B cell (primary cell): ENCODE results near the gene LARGE1.

ENCODE experiments used
- EZH2 ChIP-seq: IDR thresholded peaks from 2 replicates; pipeline ENCODE4 v1.6.1; 2012; ENCODE audit warnings: borderline replicate concordance, low read depth, mild to moderate bottlenecking, moderate library complexity, low read length; ENCODE audit not compliant: insufficient read depth, poor library complexity, severe bottlenecking
- TF ChIP-seq, protein P1 (sequence below): fragments of 200-600 bp; IDR thresholded peaks from one replicate; pipeline ENCODE4 v1.8.0; 2022; ENCODE audit warnings: antibody characterized with exemption, mild to moderate bottlenecking

DNA sequence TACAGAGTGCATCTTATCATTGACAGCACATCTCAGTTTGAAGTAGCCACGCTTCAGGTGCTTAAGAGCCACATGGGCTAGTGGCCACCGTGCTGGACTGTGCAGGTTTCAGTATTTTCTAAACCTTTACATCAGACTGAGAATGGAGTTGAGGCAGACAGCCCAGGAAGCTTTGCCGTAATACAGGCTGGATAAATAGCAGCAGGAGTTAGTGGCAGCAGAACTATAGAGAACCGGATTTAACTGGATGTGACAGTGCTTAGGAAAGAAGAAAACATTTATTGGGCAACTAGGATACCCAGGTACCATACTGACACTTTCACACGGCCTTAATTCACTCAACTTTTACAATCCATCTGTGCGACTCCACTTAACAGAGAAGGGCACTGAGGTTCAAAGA lies 145.5 kb downstream of the LARGE1 start:
- TF ChIP-seq, protein P1, sequence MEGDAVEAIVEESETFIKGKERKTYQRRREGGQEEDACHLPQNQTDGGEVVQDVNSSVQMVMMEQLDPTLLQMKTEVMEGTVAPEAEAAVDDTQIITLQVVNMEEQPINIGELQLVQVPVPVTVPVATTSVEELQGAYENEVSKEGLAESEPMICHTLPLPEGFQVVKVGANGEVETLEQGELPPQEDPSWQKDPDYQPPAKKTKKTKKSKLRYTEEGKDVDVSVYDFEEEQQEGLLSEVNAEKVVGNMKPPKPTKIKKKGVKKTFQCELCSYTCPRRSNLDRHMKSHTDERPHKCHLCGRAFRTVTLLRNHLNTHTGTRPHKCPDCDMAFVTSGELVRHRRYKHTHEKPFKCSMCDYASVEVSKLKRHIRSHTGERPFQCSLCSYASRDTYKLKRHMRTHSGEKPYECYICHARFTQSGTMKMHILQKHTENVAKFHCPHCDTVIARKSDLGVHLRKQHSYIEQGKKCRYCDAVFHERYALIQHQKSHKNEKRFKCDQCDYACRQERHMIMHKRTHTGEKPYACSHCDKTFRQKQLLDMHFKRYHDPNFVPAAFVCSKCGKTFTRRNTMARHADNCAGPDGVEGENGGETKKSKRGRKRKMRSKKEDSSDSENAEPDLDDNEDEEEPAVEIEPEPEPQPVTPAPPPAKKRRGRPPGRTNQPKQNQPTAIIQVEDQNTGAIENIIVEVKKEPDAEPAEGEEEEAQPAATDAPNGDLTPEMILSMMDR, result no peak
- no peak for TF ChIP-seq EZH2
